Fibroblast of villous mesenchyme (primary cell): ENCODE measurements around the gene LMOD2. TPM values are rescaled to one million over a fixed set of nuclear protein-coding genes. Genes with fewer than 3 reads are reported as not detected.
"Not testable (repeated sequence)": the region's sequence is repeated elsewhere in the genome, so short reads cannot be mapped to it uniquely, and the experiment has no call there.

ENCODE experiments used
- DNase-seq: peaks from one replicate; pipeline ENCODE4 v3.0.0-alpha.2; 2010; ENCODE audit warnings: low read depth
- H3K4me3 ChIP-seq: 2 replicates; pipeline ENCODE4 v1.5.1; 2011; ENCODE audit warnings: low read depth, mild to moderate bottlenecking, low read length
- total RNA-seq: library from RNA; depleted of rRNA; stranded (reverse); fragments of >200 nt; gene quantifications from 2 replicates; pipeline ENCODE4 v1.2.3, GENCODE V29; 2012
- TF ChIP-seq, protein P1 (sequence below): IDR thresholded peaks from 2 replicates; pipeline ENCODE4 v1.5.1; 2012; ENCODE audit warnings: low read depth, mild to moderate bottlenecking, low read length; ENCODE audit not compliant: insufficient read depth

LMOD2 gene
- total RNA-seq, 1 donor: not detected

DNA sequence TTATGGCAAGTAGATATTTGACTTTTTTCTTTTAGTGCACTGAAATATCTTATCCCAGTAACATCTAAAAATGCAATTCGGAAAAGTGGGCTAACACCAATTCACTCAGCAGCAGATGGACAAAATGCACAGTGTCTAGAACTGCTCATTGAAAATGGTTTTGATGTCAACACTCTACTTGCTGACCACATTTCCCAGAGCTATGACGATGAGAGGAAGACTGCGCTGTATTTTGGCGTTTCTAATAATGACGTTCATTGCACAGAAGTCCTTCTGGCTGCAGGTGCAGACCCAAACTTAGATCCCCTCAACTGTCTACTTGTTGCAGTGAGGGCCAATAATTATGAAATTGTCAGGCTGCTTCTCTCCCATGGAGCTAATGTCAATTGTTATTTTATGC, 26.8 kb upstream of the LMOD2 start:
- no peak overlapping the region for H3K4me3 ChIP-seq
- TF ChIP-seq, protein P1, sequence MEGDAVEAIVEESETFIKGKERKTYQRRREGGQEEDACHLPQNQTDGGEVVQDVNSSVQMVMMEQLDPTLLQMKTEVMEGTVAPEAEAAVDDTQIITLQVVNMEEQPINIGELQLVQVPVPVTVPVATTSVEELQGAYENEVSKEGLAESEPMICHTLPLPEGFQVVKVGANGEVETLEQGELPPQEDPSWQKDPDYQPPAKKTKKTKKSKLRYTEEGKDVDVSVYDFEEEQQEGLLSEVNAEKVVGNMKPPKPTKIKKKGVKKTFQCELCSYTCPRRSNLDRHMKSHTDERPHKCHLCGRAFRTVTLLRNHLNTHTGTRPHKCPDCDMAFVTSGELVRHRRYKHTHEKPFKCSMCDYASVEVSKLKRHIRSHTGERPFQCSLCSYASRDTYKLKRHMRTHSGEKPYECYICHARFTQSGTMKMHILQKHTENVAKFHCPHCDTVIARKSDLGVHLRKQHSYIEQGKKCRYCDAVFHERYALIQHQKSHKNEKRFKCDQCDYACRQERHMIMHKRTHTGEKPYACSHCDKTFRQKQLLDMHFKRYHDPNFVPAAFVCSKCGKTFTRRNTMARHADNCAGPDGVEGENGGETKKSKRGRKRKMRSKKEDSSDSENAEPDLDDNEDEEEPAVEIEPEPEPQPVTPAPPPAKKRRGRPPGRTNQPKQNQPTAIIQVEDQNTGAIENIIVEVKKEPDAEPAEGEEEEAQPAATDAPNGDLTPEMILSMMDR: no peak

DNA sequence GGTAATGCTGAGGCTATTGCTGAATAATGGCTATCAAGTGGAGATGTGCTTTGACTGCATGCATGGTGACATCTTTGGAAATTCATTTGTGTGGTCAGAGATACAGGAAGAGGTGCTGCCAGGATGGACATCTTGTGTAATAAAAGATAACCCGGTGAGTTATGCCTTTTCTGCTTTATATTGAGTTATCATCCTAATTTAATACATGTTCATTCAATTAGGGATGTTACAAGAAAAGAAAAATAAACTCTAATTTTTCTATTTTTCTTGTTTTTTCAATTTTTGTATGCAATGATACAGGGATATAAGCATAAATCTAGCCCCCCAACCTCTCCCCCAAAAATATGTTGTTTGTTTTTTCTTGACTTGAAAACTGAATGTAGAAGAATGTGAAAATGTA, 26.4 kb upstream of the LMOD2 start:
- TF ChIP-seq, protein P1: no peak
- H3K4me3 ChIP-seq: no peak overlapping the region
- DNase-seq: no peak

More for the DNA sequence above, 26.8 kb upstream of the LMOD2 start:
- DNase-seq: no peak

DNA sequence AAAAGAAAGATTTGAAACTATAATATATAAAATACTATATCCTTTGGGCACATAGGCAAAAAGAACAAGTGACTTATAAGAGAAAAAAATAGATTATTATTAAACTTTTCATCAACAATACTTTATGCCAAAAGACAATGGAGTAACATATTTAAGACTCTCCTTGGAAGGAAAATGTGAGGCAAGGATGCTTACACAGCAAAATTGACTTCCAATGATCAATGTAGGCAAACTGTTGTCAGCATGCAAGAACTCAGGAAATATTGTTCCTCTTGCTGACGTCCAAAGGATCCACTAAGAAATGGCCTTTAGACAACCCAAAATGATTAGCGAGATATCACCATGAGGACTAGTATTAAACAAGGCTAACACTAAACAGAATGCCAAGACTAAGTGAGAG, 22.9 kb upstream of the LMOD2 start:
- no peak for DNase-seq
- no peak overlapping the region for H3K4me3 ChIP-seq
- TF ChIP-seq, protein P1: no peak

DNA sequence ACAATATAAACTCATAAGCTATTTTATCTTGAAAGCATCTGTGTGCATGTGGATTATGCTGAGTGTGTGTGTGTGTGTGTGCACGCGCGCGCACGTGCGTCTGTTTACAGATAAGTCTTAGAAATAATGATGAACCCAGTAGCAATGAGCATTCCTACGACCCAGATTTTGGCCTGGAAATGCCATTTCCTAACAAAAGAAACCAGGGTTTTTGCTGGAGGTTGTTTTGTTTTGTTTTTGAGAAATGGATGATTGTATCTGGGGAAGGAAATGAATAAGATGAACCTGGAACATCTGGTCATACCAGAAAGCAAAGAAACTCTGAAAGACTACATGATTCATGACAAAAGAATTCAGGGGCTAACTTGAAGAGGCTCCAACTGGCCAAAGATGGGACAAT, 22.1 kb upstream of the LMOD2 start:
- DNase-seq: peak; percentile 72
- H3K4me3 ChIP-seq: no peak overlapping the region
- TF ChIP-seq, protein P1: no peak

DNA sequence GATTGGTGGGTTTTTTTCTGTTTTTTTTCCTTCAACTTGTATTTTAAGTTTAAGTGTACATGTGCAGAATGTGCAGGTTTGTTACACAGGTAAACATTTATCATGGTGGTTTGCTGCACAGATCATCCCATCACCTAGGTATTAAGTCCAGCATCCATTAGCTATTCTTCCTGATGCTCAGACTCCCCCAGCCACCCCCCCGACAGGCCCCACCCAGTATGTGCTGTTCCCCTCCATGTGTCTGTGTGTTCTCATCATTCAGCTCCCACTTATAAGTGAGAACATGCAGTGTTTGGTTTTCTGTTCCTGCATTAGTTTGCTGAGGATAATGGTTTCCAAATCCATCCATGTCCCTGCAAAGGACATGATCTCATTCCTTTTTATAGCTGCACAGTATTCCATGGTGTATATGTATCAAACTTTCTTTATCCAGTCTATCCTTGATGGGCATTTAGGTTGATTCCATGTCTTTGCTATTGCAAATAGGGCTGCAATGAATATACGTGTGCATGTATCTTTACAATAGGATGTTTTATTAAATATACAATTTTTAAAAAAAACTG, 21.6 kb upstream of the LMOD2 start:
- not testable (repeated sequence) for DNase-seq, H3K4me3 ChIP-seq

DNA sequence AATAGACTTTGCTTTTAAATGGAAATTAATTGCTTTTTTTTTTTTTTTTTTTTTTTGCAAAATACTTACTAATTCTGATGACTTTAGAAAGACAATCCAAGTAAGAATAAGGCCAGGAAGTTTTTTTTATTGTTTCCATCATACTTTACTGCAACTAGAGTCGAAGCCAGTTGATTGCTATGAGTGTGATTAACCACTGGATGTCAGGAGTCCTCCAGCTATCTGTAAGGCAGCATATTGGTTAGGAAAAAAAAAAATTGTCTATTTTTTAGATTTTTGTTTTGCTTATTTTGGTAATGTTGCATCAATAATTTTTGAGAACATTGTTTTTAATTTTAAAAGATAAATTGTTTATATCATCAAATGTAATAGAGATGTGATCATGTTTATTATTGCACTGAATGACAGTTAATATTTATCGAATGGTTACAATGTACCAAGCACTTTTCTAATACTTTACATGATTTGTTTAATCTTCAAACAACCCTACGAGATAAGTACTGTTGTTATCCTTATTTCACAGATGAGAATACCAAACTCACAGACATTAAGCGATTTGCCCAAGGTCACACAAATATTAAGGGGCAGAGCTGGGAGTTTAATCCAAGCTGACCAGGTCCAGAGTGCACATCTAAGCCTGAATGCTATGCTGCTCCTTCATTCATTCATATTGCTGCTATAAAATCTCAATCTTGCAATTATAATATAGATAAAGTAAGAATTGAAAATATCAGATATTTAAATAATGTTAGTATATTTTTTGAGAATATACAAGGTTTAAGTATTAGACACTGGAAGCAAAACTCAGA, 19.9 kb upstream of the LMOD2 start:
- TF ChIP-seq, protein P1: peak; percentile 74
- peak; percentile 63 for DNase-seq
- no peak overlapping the region for H3K4me3 ChIP-seq

DNA sequence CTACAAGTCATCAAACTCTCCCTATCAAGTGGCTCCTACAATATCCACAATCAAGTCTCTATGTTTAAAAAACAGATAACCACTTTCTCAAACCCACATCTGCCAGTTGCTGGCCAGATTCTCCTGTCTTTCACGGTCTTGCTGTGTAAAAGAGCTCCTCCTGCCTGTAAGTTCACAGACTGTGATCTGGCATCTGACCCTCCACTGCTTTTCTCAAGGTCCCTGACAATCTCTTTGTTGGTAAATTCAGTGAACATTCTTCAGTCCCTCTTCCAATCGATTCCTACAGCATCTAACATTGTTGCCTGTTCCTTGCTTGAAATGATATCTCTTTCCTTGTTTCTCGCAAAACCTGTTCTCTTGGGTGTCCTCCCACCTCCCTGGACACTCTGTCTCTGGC, 18.5 kb upstream of the LMOD2 start:
- no peak overlapping the region for H3K4me3 ChIP-seq
- TF ChIP-seq, protein P1: peak; percentile 29
- DNase-seq: peak; percentile 23
